Esophagus muscularis mucosa (tissue), 3 donors: ENCODE data around the gene ADAMTSL5.

Source experiments
- POLR2A ChIP-seq: fragments of 450-650 bp; IDR thresholded peaks from one replicate; pipeline ENCODE4 v1.6.1; 2017; ENCODE audit warnings: antibody characterized with exemption, moderate library complexity, mild to moderate bottlenecking, low read depth
- TF ChIP-seq, protein P1 (sequence below), 3 experiments: fragments of 200-600 bp in 2 of 3; fragments of 450-650 bp in 1 of 3; sonication (generic) in 2 of 3; IDR thresholded peaks; one replicate each; pipeline ENCODE4 v1.5.1; 2017 to 2019; ENCODE audit warnings: antibody characterized with exemption in 3 of 3, mild to moderate bottlenecking in 2 of 3, moderate library complexity in 1 of 3

DNA sequence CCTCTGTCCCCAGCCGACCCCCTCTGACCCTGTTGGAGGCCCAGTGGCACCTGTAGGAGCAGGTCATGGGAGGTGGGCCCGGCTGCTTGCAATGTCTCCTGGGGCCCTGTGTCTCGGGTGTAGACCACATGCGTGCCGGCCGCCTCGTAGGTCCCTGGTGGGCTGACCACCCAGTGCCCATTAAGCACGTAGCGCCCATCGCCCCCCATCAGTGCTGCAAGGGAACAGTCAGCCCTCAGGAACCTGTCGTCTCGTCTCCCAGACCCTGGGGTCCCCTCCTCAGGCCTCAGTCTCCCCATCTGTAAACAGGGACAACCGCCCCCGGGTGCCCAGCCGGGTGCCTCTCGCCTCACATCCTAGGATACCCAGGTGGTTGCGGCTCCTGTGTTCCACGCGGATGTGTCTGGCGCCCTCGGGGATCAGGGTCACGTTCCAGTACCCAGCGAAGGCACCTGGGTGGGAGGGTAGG, 5.6 kb downstream of the ADAMTSL5 start:
- TF ChIP-seq, protein P1, sequence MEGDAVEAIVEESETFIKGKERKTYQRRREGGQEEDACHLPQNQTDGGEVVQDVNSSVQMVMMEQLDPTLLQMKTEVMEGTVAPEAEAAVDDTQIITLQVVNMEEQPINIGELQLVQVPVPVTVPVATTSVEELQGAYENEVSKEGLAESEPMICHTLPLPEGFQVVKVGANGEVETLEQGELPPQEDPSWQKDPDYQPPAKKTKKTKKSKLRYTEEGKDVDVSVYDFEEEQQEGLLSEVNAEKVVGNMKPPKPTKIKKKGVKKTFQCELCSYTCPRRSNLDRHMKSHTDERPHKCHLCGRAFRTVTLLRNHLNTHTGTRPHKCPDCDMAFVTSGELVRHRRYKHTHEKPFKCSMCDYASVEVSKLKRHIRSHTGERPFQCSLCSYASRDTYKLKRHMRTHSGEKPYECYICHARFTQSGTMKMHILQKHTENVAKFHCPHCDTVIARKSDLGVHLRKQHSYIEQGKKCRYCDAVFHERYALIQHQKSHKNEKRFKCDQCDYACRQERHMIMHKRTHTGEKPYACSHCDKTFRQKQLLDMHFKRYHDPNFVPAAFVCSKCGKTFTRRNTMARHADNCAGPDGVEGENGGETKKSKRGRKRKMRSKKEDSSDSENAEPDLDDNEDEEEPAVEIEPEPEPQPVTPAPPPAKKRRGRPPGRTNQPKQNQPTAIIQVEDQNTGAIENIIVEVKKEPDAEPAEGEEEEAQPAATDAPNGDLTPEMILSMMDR (IDR thresholded peaks at IDR 0.05), result no peak
- TF ChIP-seq POLR2A, result no peak
